Right cardiac atrium (tissue), 5 donors: ENCODE data around the gene RNF157. TPM values are rescaled to one million over a fixed set of nuclear protein-coding genes. Genes with fewer than 3 reads are reported as not detected.
A peak's percentile ranks its signal among the peaks of the same experiment; 100 is the strongest.
"Not testable (repeated sequence)": the region's sequence is repeated elsewhere in the genome, so short reads cannot be mapped to it uniquely, and the experiment has no call there.

Experiments
- ATAC-seq, 2 donors: fragments of 200-7000 bp; cut with Tn5 transposase; one replicate each; pipeline versions ENCODE4 v1.8.0 to v1.9.1; 2020; ENCODE audit warnings: moderate library complexity in 2 of 2, mild to moderate bottlenecking in 1 of 2
- DNase-seq, 3 donors: peaks; one replicate each; pipeline ENCODE4 v3.0.0-alpha.2; 2020
- H3K27ac ChIP-seq: one replicate; pipeline ENCODE4 v1.5.1; 2013; ENCODE audit warnings: mild to moderate bottlenecking, low read length, control low read depth, moderate library complexity
- H3K27me3 ChIP-seq: one replicate; pipeline ENCODE4 v1.6.1; 2013; ENCODE audit not compliant: control insufficient read depth, insufficient read depth
- H3K4me1 ChIP-seq: one replicate; pipeline ENCODE4 v1.6.1; 2013; ENCODE audit warnings: low read length; ENCODE audit not compliant: control insufficient read depth, insufficient read depth
- H3K4me3 ChIP-seq: one replicate; pipeline ENCODE4 v1.5.1; 2013; ENCODE audit warnings: low read length, control low read depth
- H3K9me3 ChIP-seq: one replicate; pipeline ENCODE4 v1.6.1; 2013; ENCODE audit warnings: low read length; ENCODE audit not compliant: control insufficient read depth
- WGBS: extraction: QIAGEN DNeasy Blood & Tissue Kit; methylation state at CpG from one replicate; pipeline ENCODE4 v1.1.7; 2013; 5-methylcytosine and 5-hydroxymethylcytosine counted together
- intact Hi-C, 4 donors: fragments of 100-400 bp; cut with DNase I; formaldehyde crosslinking; loops; one replicate each; pipeline versions ENCODE4 v1.11.0 to v1.14.0; 2022 to 2023
- polyA plus RNA-seq: library from polyadenylated mRNA; stranded (reverse); fragments of 200-250 nt; gene quantifications from one replicate; pipeline ENCODE4 v1.2.3, GENCODE V29; 2013
- total RNA-seq, 4 donors: library from RNA; stranded (reverse); fragmentation: NEBNext Ultra II Directional; extraction: Animal tissue kit (Norgen Biotek cat#: 25700); gene quantifications; one replicate each; pipeline ENCODE4 v1.2.1, GENCODE V29; 2021
- donor health status: healthy with polysubstance abuse.
- donor health status: DM: no; HTN: yes; CAD: no.
- donor health status: DM: no; HTN: no; CAD: no.
- donor health status: DM: no; HTN: yes; CAD: no; lungs with severe emphysema.
- donor health status: DM: yes; HTN: yes; CAD: no.

RNF157 gene
- total and polyA plus RNA-seq, 5 donors = 10.2 to 18.8 (median 12.1) TPM

DNA sequence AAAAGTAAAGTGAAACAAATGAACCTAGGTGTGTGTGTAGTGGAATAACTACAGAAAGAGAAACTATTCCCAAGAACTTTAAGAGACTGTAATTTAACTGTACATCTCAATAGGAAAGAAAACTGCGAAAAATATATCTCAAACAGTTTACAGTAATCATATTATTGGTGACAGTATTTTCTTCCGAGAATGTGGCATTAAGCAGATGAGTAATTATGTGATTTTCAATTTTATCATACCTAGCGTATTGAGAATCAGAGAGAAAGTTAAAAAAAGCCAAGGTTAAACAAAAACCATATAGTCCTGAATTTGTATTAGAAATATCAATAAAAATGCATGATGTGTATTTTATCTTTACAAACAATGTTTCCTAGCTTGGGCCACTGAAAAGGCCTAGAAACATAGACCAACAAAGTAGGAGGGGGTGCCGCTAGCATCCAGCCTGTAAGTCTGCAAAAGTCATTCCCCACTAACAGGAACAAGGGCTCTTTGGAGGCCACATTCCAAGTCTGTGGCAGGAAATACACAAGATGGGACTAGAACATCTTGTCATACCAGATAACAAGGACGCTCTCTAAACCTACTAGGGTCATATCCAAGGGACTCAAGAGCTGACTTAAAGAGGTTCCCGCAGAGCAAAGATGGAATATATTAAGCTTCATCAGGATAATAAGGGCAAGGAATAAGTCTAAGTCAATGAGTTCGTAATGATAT lies 20.5 kb downstream of the RNF157 start:
- no peak overlapping the region for H3K27ac ChIP-seq

DNA sequence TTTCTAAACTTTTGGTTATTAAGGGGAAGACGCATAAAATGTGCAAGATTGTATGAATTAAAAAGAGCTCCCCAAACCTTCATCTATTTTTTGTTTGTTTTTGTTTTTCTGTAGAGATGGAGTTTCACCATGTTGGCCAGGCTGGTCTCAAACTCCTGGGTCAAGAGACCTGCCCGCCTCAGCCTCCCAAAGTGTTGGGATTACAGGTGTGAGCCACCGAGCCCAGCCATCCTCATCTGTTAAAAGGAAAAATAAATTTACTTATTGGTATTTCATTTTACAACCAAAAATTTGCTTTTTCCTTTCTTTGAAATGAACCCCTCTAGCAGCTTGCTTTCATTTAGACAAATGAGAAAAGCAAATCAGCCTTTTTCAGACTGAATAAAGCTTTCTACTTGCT lies 23.2 kb downstream of the RNF157 start:
- no peak for DNase-seq
- Histone ChIP-seq H3K27ac (no peak overlapping the region), H3K4me1 (no peaks in the 10 kb centered on the region), H3K4me3 (no peak overlapping the region), H3K9me3 (no peaks in the 10 kb centered on the region), H3K27me3 (no peaks in the 10 kb centered on the region)
- intact Hi-C loops = no loop called here
- no peak for ATAC-seq
- WGBS = 93% methylated on average over 3 of the region's 3 CpGs

More for the DNA sequence above, 20.5 kb downstream of the RNF157 start:
- intact Hi-C loops = no loop called here
- DNase-seq (no peak), ATAC-seq (no peak)
- H3K4me3 ChIP-seq = no peak overlapping the region
- H3K9me3 ChIP-seq = no peaks in the 10 kb centered on the region
- no peaks in the 10 kb centered on the region for H3K27me3 ChIP-seq
- 84% methylated on average over 7 of the region's 7 CpGs for WGBS
- H3K4me1 ChIP-seq = no peaks in the 10 kb centered on the region

DNA sequence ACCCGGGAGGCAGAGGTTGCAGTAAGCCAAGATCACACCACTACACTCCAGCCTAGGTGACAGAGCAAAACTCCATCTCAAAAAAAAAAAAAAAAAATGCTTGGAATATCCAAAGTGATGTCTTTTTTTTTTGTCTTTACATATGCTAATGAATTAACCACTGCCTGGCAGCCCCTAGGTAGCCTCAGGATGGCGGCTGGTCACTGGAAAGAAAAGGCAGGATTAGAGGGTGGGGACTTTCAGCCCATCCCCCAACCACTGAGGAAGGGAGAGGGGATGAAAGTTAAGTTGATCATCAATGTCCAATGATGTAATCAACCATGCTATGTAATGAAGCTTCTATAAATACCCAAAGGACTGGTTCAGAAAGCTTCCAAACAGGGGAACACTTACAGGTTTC lies 26.8 kb downstream of the RNF157 start:
- no peaks in the 10 kb centered on the region for H3K9me3 ChIP-seq
- 84% methylated on average over 2 of the region's 2 CpGs for WGBS
- intact Hi-C loops = no loop called here
- H3K4me3 ChIP-seq = no peak overlapping the region
- DNase-seq (no peak), ATAC-seq (no peak)
- no peak overlapping the region for H3K27ac ChIP-seq
- H3K27me3 ChIP-seq = no peaks in the 10 kb centered on the region
- H3K4me1 ChIP-seq = no peaks in the 10 kb centered on the region

DNA sequence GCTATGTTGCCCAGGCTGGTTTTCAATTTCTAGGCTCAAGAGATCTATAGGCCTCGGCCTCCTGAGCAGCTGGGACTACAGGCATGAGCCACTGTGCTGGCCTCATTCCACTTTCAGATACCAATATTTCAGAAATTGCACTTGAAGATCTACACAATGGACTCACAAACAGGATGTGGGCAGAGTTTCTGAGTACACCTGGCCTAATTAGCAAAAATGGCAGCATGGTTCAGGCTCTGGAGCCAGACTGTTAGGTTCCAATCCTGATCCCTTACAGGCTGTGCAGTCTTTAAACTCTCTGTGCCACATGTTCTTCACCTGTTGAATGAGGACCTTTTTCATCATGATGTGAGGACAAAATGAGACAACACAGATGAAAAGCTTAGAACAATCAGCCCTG lies 32.2 kb downstream of the RNF157 start:
- WGBS = 96% methylated on average over 1 of the region's 1 CpG
- no peak for DNase-seq
- Histone ChIP-seq H3K27ac (no peak overlapping the region), H3K9me3 (no peaks in the 10 kb centered on the region), H3K27me3 (no peaks in the 10 kb centered on the region), H3K4me3 (no peak overlapping the region), H3K4me1 (no peaks in the 10 kb centered on the region)
- no peak for ATAC-seq
- intact Hi-C loops = no loop called here

DNA sequence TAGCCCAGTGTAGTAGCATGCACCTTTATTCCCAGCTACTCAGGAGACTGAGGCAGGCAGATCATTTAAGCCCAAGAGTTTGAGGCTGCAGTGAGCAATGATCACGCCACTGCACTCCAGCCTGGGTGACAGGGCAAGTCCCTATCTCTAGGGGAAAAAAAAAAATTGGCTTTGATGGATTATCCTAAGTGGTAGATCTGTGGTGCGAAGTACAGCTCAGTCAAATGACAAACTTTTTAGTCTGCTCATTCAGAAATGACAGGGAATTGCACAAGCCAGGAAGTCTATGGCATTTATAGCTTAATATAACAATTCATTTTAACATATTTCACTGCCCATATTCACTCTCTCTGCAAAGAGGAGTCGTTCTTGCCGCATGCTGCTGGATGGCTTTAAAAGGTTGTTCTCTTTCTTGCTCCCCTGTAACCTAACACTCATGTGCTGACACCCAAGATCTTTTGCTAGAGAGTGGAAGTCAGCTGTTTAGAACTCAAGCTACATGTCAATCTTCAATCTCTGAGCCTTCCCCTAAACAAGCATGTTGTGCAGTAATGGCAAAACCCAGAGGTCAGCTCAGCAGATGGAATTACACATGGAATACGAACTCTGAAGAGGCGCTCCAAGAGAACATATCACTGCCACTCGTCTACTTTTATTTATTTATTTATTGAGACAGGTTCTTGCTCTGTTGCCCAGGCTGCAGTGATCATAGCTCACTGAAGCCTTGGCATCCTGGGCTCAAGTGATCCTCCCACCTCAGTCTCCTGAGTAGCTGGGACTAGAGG lies 32.8 kb downstream of the RNF157 start:
- H3K27ac ChIP-seq = no peak overlapping the region
- intact Hi-C loops = no loop called here
- DNase-seq = no peak
- no peak overlapping the region for H3K4me3 ChIP-seq
- H3K9me3 ChIP-seq = no peaks in the 10 kb centered on the region
- no peaks in the 10 kb centered on the region for H3K27me3 ChIP-seq
- peak in 1 of 2 donors; percentile 57 for ATAC-seq
- no peaks in the 10 kb centered on the region for H3K4me1 ChIP-seq
- 68% methylated on average over 7 of the region's 7 CpGs for WGBS

DNA sequence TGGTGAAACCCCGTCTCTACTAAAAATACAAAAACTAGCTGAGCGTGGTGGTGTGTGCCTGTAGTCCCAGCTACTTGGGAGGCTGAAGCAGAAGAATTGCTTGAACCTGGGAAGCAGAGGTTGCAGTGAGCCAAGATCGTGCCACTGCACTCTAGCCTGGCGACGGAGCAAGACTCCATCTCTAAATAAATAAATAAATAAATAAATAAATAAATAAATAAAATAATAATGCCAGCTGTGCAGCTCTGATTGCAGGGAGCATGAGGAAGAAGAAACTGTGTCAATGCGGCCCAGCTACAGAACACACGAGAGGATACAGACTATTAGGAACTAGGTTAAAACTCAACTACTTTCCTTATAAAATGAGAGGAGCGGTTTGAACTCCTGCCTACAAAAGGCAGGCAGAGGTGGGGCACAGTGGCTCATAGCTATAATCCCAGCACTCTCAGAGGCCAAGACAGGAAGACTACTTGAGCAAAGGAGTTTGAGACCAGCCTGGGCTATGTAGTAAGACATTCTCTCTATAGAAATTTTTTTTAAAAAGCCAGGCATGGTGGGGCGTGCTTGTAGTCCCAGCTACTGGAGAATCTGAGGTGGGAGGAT lies 34.6 kb downstream of the RNF157 start:
- 97% methylated on average over 9 of the region's 9 CpGs for WGBS
- H3K4me3 ChIP-seq, H3K27ac ChIP-seq, H3K9me3 ChIP-seq, intact Hi-C loops, DNase-seq, H3K4me1 ChIP-seq, ATAC-seq, H3K27me3 ChIP-seq: not testable (repeated sequence)

DNA sequence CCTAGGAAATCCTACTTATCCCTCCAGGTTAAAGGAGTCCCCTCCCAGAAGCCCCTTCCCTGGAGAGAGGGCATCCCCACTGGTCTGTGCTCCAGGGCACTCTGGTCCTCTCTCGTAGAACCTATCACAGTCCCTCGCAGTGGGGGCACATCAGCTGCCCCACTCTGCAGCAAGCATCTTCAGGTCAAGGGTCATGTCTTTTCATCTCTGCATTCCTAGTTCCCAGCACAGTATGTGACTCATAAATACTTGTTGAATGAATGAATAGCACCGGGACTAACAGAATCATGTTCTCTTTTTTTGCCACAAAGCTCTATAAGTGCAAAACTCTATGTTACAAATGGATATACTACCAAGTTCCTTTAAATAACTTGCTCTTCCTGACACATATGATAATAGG lies 36.0 kb downstream of the RNF157 start:
- Histone ChIP-seq H3K4me3 (no peak overlapping the region), H3K27ac (no peak overlapping the region), H3K9me3 (no peaks in the 10 kb centered on the region), H3K27me3 (no peaks in the 10 kb centered on the region), H3K4me1 (no peaks in the 10 kb centered on the region)
- intact Hi-C loops = no loop called here
- no peak for DNase-seq
- 70% methylated on average over 3 of the region's 3 CpGs for WGBS
- no peak for ATAC-seq

DNA sequence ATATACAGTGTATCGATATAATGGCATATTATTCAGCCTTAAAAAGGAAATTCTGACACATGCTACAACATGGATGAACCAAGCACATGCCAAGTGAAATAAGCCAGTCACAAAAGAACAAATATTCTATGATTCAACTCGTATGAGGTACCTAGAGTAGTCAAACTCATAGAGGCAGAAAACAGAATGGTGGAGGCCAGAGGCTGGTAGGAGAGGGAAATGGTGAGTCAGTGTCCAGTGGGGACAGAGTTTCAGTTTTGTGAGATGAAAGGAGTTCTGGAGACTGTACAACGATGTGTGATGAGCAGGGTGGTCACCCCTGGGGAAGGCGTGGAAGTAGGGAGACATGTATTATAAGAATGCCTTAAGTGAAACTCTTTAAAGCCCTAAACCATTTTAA lies 39.9 kb downstream of the RNF157 start:
- Histone ChIP-seq H3K4me1 (peaks cover 12% of the 10 kb centered on the region), H3K27me3 (no peaks in the 10 kb centered on the region), H3K9me3 (no peaks in the 10 kb centered on the region), H3K27ac (no peak overlapping the region), H3K4me3 (no peak overlapping the region)
- WGBS = 91% methylated on average over 4 of the region's 4 CpGs
- intact Hi-C loops = no loop called here
- DNase-seq (no peak), ATAC-seq (no peak)

DNA sequence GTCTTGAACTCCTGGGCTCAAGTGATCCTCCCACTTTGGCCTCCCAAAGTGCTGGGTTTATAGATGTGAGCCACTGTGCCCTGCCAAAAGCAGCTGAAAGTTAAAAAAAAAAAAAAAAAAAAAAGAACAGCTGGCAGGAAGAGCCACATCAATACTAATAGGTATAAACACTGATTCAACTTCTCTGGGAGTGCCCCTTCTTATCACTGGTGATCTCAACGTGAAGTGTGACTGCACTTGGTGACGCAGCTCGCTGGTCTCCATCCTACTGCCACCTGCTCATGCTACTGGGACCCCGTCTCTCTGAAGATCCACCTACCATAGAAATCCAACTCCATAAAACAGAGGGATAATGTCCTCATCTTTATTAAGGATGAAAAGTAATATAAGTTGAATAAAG lies 40.8 kb downstream of the RNF157 start:
- Histone ChIP-seq H3K27ac (no peak overlapping the region), H3K27me3 (no peaks in the 10 kb centered on the region), H3K4me3 (no peak overlapping the region), H3K9me3 (no peaks in the 10 kb centered on the region), H3K4me1 (peaks cover 12% of the 10 kb centered on the region)
- intact Hi-C loops = no loop called here
- 82% methylated on average over 4 of the region's 4 CpGs for WGBS
- ATAC-seq = no peak
- no peak for DNase-seq

DNA sequence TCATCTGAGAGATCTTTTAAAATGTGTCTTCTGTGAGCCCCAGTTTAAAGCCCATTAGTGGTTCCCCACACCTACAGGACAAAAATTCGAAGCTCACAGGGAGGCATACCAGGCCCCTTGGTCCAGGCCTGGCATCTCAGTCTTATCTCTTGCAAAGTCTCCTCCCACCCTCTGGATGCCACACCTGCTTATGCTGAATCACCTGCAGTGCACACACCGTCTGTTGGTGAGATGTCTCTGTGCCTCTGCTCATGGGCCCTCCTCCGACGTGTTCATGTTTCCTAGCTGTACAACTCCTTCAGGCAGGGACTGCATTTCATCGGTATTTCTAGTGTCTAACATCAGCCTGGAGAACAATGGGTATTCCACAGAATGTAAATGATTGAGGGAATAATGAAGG lies 41.6 kb downstream of the RNF157 start:
- WGBS = 95% methylated on average over 5 of the region's 5 CpGs
- DNase-seq (no peak), ATAC-seq (no peak)
- Histone ChIP-seq H3K4me1 (peaks cover 12% of the 10 kb centered on the region), H3K9me3 (no peaks in the 10 kb centered on the region), H3K27ac (no peak overlapping the region), H3K27me3 (no peaks in the 10 kb centered on the region), H3K4me3 (no peak overlapping the region)
- intact Hi-C loops = no loop called here

DNA sequence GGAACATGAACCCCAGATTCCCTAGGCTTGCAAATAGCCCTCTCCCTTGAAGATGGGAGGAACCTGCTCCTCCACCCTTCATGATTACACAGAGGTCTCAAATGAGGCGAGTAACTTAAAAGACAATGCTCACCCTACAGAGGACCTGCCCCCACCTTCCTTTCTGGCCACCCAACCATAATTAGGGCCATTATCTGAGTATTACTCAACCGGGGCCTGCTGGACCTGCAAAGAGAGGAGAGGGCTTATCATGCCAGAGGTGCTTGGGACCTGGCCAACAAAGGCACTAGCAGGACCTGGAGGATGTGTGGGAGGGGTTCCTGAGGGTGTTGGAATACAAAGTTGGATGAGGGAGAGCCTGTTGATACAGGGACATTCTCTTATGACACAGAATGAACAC lies 42.4 kb downstream of the RNF157 start:
- Histone ChIP-seq H3K27me3 (no peaks in the 10 kb centered on the region), H3K4me3 (no peak overlapping the region), H3K9me3 (no peaks in the 10 kb centered on the region), H3K4me1 (peaks cover 12% of the 10 kb centered on the region), H3K27ac (peak overlapping the region; percentile 43)
- DNase-seq = peak; percentile 33 to 77 (median 68)
- intact Hi-C loops = no loop called here
- ATAC-seq = peak; percentile 62 to 67
- WGBS = 36% methylated on average over 2 of the region's 2 CpGs
